Adrenal gland (tissue), 5 donors: ENCODE measurements around the gene UFC1.

Experiments
- CTCF ChIP-seq, 6 experiments: fragments of 450-650 bp in 4 of 6; fragments of 200-600 bp in 2 of 6; sonication (generic) in 1 of 6; IDR thresholded peaks; 1 replicate in 5 of 6; 2 replicates in 1 of 6; pipeline versions ENCODE4 v1.5.1 to v1.8.0; 2016 to 2021; ENCODE audit warnings: antibody characterized with exemption in 6 of 6, mild to moderate bottlenecking in 2 of 6, moderate library complexity in 1 of 6
- POLR2A ChIP-seq, 2 donors: fragments of 450-650 bp; IDR thresholded peaks; one replicate each; pipeline ENCODE4 v1.6.1; 2017; ENCODE audit warnings: antibody characterized with exemption in 2 of 2, mild to moderate bottlenecking in 2 of 2, moderate library complexity in 1 of 2
- donor health status: DM: no; HTN: no; CAD: no.

- TF ChIP-seq POLR2A (IDR thresholded peaks at IDR 0.05) (no peak), CTCF (IDR thresholded peaks at IDR 0.05) (no peak)
Observed at GRCh38 chr1:161164901-161165610, 11.3 kb downstream of the UFC1 start.
